Activated naive CD8-positive, alpha-beta T cell (primary cell): ENCODE data around the gene ZG16.
A peak's percentile ranks its signal among the peaks of the same experiment; 100 is the strongest.
"Not testable (repeated sequence)": the region's sequence is repeated elsewhere in the genome, so short reads cannot be mapped to it uniquely, and the experiment has no call there.

ENCODE experiments used
- H3K27ac Mint-ChIP-seq: one replicate; pipeline ENCODE4 v1.8.0; 2021; ENCODE audit warnings: mixed read lengths
- H3K27me3 Mint-ChIP-seq: one replicate; pipeline ENCODE4 v1.8.0; 2021; ENCODE audit warnings: mixed read lengths
- H3K36me3 Mint-ChIP-seq: one replicate; pipeline ENCODE4 v1.8.0; 2021; ENCODE audit warnings: mixed read lengths
- H3K4me1 Mint-ChIP-seq: one replicate; pipeline ENCODE4 v1.8.0; 2021; ENCODE audit warnings: low read depth, mixed read lengths
- H3K4me3 Mint-ChIP-seq: one replicate; pipeline ENCODE4 v1.8.0; 2021; ENCODE audit warnings: mild to moderate bottlenecking, mixed read lengths
- H3K9me3 Mint-ChIP-seq: one replicate; pipeline ENCODE4 v1.8.0; 2021; ENCODE audit warnings: low read depth, mixed read lengths

The ZG16 gene

DNA sequence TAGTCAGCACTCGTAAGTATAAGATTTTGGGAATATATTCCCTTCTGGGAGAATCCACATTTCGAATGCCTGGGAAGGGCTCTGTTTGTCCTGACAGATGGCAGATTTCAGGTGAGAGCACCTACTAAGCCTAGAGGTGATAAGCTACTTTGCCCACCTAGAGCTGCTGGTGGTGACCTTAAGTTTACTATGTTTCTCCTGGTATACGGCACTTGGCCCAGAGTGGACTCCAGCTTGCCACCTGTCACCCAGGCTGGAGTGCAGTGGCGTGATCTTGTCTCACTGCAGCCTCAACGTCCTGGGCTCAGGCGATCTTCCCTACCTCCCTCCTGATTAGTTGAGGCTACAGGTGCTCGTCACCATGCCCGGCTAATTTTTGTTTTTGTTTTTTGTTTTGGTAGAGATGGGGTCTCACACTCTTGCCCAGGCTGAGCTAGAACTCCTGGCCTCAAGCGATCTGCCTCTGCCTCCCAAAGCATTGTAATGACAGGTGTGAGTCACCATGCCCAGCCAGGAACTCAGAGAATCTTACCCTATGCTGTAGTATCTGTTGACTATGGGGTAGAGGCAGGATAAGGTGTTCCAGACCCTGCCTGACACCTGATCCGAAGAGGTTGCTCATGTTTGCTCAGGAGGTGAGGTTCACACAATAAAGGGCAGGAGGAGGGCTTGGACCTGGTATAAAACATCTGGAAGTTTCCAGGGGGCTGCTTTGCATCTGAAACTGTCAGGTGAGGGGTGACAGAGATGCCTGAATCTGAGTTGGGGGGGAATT lies at the start of gene ZG16:
TSS of gene ZG16 (plus strand) at position 681 of the 775 bp plus-strand sequence. CDS start 1,011 bp downstream, outside the sequence.
- no peaks in the 10 kb centered on the region for H3K27me3 Mint-ChIP-seq
- H3K4me1 Mint-ChIP-seq: peaks cover 6% of the 10 kb centered on the region
- H3K9me3 Mint-ChIP-seq: no peaks in the 10 kb centered on the region
- H3K36me3 Mint-ChIP-seq: peaks cover 4% of the 10 kb centered on the region
- H3K27ac Mint-ChIP-seq: no peak within 1 kb of the TSS
- no peak within 1 kb of the TSS for H3K4me3 Mint-ChIP-seq

- Mint-ChIP-seq H3K27ac (no peak overlapping the region), H3K4me1 (peaks cover 34% of the 10 kb centered on the region), H3K27me3 (no peaks in the 10 kb centered on the region), H3K9me3 (peaks cover 3% of the 10 kb centered on the region), H3K4me3 (no peak overlapping the region), H3K36me3 (peaks cover 2% of the 10 kb centered on the region)
Observed at GRCh38 chr16:29729116-29729521, 48.9 kb upstream of the ZG16 start.

- Mint-ChIP-seq H3K27ac (no peak overlapping the region), H3K9me3 (peaks cover 3% of the 10 kb centered on the region), H3K27me3 (no peaks in the 10 kb centered on the region), H3K4me1 (peaks cover 33% of the 10 kb centered on the region), H3K4me3 (no peak overlapping the region), H3K36me3 (peaks cover 2% of the 10 kb centered on the region)
Observed at GRCh38 chr16:29730649-29731048, 47.4 kb upstream of the ZG16 start.

GRCh38 chr16:29731768-29732601 lies 46.1 kb upstream of the ZG16 start:
- not testable (repeated sequence) for H3K36me3 Mint-ChIP-seq, H3K9me3 Mint-ChIP-seq, H3K27me3 Mint-ChIP-seq
- Mint-ChIP-seq H3K27ac (peak overlapping the region; percentile 95), H3K4me1 (peaks cover 46% of the 10 kb centered on the region), H3K4me3 (peak overlapping the region; percentile 78)

GRCh38 chr16:29734786-29735185 lies 43.3 kb upstream of the ZG16 start:
- Mint-ChIP-seq H3K36me3 (peaks cover 2% of the 10 kb centered on the region), H3K4me1 (peaks cover 64% of the 10 kb centered on the region), H3K4me3 (no peak overlapping the region), H3K27ac (peak overlapping the region; percentile 6), H3K9me3 (peaks cover 3% of the 10 kb centered on the region), H3K27me3 (no peaks in the 10 kb centered on the region)

GRCh38 chr16:29736112-29736511 lies 41.9 kb upstream of the ZG16 start:
- H3K27me3 Mint-ChIP-seq: no peaks in the 10 kb centered on the region
- peaks cover 74% of the 10 kb centered on the region for H3K4me1 Mint-ChIP-seq
- no peak overlapping the region for H3K4me3 Mint-ChIP-seq
- peaks cover 3% of the 10 kb centered on the region for H3K9me3 Mint-ChIP-seq
- peak overlapping the region; percentile 73 for H3K27ac Mint-ChIP-seq
- peaks cover 2% of the 10 kb centered on the region for H3K36me3 Mint-ChIP-seq

GRCh38 chr16:29736764-29737163 lies 41.3 kb upstream of the ZG16 start:
- Mint-ChIP-seq H3K4me1 (peaks cover 77% of the 10 kb centered on the region), H3K4me3 (no peak overlapping the region), H3K9me3 (peaks cover 3% of the 10 kb centered on the region), H3K27me3 (no peaks in the 10 kb centered on the region), H3K36me3 (peaks cover 2% of the 10 kb centered on the region), H3K27ac (peak overlapping the region; percentile 43)

GRCh38 chr16:29737713-29738112 lies 40.3 kb upstream of the ZG16 start:
- no peaks in the 10 kb centered on the region for H3K36me3 Mint-ChIP-seq
- no peaks in the 10 kb centered on the region for H3K9me3 Mint-ChIP-seq
- H3K4me3 Mint-ChIP-seq: peak overlapping the region; percentile 28
- H3K27me3 Mint-ChIP-seq: no peaks in the 10 kb centered on the region
- peaks cover 78% of the 10 kb centered on the region for H3K4me1 Mint-ChIP-seq
- H3K27ac Mint-ChIP-seq: peak overlapping the region; percentile 92

DNA sequence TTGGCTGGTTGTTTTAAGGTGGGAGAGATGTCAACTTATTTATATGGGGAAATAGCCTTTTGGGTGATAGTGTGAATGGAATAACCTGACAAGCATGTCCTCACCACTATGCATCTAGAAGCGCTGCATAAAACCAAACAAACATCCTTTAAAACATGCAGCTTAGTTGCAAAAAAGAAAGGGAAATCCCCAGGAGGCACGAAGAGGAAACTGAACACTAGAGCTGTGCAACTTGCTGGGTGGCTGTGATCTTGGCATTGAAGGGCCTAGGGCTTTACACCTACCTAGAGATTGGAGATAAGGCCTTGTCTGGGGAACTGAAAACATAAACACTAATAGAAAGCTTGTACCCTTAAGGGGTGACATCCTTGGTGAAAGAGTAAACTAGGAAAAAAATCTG lies 39.5 kb upstream of the ZG16 start:
- Mint-ChIP-seq H3K27ac (peak overlapping the region; percentile 92), H3K4me1 (peaks cover 81% of the 10 kb centered on the region), H3K9me3 (no peaks in the 10 kb centered on the region), H3K36me3 (no peaks in the 10 kb centered on the region), H3K27me3 (no peaks in the 10 kb centered on the region), H3K4me3 (peak overlapping the region; percentile 56)

DNA sequence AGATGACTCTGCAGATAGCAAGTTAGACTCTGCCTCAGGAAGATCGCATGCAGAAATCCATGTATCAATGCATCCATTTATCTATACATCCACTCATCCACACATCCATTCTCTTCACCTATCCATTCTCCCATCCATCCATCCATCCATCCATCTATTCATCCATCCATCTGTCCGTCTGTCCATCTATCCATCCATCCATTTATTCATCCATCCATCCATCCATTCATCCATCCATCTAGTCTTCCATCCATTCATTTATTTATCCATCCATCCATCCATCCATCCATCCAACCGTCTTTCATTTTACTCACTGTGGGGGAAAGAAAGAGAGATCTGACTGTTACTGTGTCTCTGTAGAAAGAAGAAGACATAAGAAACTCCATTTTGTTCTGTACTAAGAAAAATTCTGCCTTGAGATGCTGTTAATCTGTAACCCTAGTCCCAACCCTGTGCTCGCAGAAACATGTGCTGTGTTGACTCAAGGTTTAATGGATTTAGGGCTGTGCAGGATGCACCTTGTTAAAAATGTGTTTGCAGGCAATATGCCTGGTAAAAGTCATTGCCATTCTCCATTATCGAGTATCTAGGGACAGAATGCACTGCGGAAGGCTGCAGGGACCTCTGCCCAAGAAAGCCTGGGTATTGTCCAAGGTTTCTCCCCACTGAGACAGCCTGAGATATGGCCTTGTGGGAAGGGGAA lies 38.0 kb upstream of the ZG16 start:
- H3K27me3 Mint-ChIP-seq, H3K36me3 Mint-ChIP-seq, H3K9me3 Mint-ChIP-seq: not testable (repeated sequence)
- Mint-ChIP-seq H3K4me3 (peak overlapping the region; percentile 24), H3K27ac (peak overlapping the region; percentile 87), H3K4me1 (peaks cover 85% of the 10 kb centered on the region)

DNA sequence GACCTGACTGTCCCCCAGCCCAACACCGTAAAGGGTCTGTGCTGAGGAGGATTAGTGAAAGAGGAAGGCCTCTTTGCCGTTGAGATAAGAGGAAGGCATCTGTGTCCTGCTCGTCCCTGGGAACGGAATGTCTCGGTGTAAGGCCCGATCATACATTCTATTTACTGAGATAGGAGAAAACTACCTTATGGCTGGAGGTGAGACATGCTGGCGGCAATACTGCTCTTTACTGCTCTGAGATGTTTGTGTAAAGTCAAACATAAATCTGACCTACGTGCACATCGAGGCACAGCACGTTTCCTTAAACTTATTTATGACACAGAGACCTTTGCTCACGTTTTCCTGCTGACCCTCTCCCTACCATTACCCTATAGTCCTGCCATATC lies 37.4 kb upstream of the ZG16 start:
- not testable (repeated sequence) for H3K36me3 Mint-ChIP-seq, H3K27me3 Mint-ChIP-seq, H3K9me3 Mint-ChIP-seq
- peak overlapping the region; percentile 87 for H3K27ac Mint-ChIP-seq
- peak overlapping the region; percentile 30 for H3K4me3 Mint-ChIP-seq
- peaks cover 87% of the 10 kb centered on the region for H3K4me1 Mint-ChIP-seq

- Mint-ChIP-seq H3K36me3 (no peaks in the 10 kb centered on the region), H3K9me3 (no peaks in the 10 kb centered on the region), H3K4me1 (peaks cover 88% of the 10 kb centered on the region), H3K27me3 (no peaks in the 10 kb centered on the region), H3K27ac (peak overlapping the region; percentile 87), H3K4me3 (peak overlapping the region; percentile 81)
Observed at GRCh38 chr16:29742683-29743275, 35.3 kb upstream of the ZG16 start.

GRCh38 chr16:29743475-29743826 lies 34.6 kb upstream of the ZG16 start:
- Mint-ChIP-seq H3K4me1 (peaks cover 83% of the 10 kb centered on the region), H3K27ac (peak overlapping the region; percentile 87), H3K4me3 (peak overlapping the region; percentile 81), H3K36me3 (no peaks in the 10 kb centered on the region), H3K9me3 (no peaks in the 10 kb centered on the region), H3K27me3 (no peaks in the 10 kb centered on the region)

GRCh38 chr16:29743827-29744531 lies 34.1 kb upstream of the ZG16 start:
- H3K27me3 Mint-ChIP-seq: no peaks in the 10 kb centered on the region
- peak overlapping the region; percentile 94 for H3K4me3 Mint-ChIP-seq
- H3K9me3 Mint-ChIP-seq: no peaks in the 10 kb centered on the region
- no peaks in the 10 kb centered on the region for H3K36me3 Mint-ChIP-seq
- H3K27ac Mint-ChIP-seq: peak overlapping the region; percentile 96
- H3K4me1 Mint-ChIP-seq: peaks cover 83% of the 10 kb centered on the region
